Measurements from ENCODE around the gene ANXA3.

Gene ANXA3

GRCh38 chr4:78561677-78562076 is 10.1 kb downstream of the ANXA3 start:
- Histone ChIP-seq H3K27ac (ENCODE audit: low read length) (no peak overlapping the region), H3K4me1 (ENCODE audit: control insufficient read depth, low read depth, low read length) (peaks cover 17% of the 10 kb centered on the region), H3K36me3 (ENCODE audit: control insufficient read depth, low read depth, low read length) (no peaks in the 10 kb centered on the region)

GRCh38 chr4:78562687-78563086 is 11.1 kb downstream of the ANXA3 start:
- H3K27me3 ChIP-seq (ENCODE audit: control insufficient read depth, insufficient read depth, low read length), result no peaks in the 10 kb centered on the region
- peaks cover 28% of the 10 kb centered on the region for H3K4me1 ChIP-seq (ENCODE audit: control insufficient read depth, low read depth, low read length)
- H3K9ac ChIP-seq (ENCODE audit: low read length), result no peak overlapping the region
- H3K27ac ChIP-seq (ENCODE audit: low read length), result no peak overlapping the region
- no peaks in the 10 kb centered on the region for H3K36me3 ChIP-seq (ENCODE audit: control insufficient read depth, low read depth, low read length)
- H3K9me3 ChIP-seq (ENCODE audit: control insufficient read depth, low read depth, low read length), result no peaks in the 10 kb centered on the region
- no peak overlapping the region for H3K4me3 ChIP-seq (ENCODE audit: low read length)

More at GRCh38 chr4:78561677-78562076, 10.1 kb downstream of the ANXA3 start:
- H3K9me3 ChIP-seq (ENCODE audit: control insufficient read depth, low read depth, low read length), result no peaks in the 10 kb centered on the region
- H3K4me3 ChIP-seq (ENCODE audit: low read length), result no peak overlapping the region
- H3K27me3 ChIP-seq (ENCODE audit: control insufficient read depth, insufficient read depth, low read length), result no peaks in the 10 kb centered on the region
- no peak overlapping the region for H3K9ac ChIP-seq (ENCODE audit: low read length)

DNA sequence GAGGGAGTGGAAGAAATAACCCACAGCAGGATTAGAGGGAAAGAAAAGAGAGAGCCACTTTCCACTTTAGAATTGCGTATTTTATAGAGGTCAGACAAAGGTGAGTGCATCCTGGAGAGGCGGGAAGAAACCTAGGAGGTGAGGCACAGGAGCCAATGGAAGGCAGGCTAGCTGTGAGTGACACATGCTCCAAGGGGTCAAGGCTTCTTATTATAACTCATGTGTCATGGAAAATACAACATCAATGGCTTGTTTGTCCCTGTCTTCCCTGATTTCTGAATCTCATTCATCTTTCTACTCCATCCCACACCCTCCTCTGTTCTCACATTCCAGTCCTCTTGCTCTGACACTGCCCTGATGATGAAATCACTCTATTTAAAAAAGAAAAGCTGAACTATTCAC is 14.4 kb downstream of the ANXA3 start:
- Histone ChIP-seq H3K36me3 (ENCODE audit: control insufficient read depth, low read depth, low read length) (no peaks in the 10 kb centered on the region), H3K9ac (ENCODE audit: low read length) (no peak overlapping the region), H3K27ac (ENCODE audit: low read length) (no peak overlapping the region), H3K27me3 (ENCODE audit: control insufficient read depth, insufficient read depth, low read length) (no peaks in the 10 kb centered on the region), H3K9me3 (ENCODE audit: control insufficient read depth, low read depth, low read length) (no peaks in the 10 kb centered on the region), H3K4me1 (ENCODE audit: control insufficient read depth, low read depth, low read length) (peaks cover 27% of the 10 kb centered on the region), H3K4me3 (ENCODE audit: low read length) (no peak overlapping the region)

GRCh38 chr4:78566834-78567499 is 15.4 kb downstream of the ANXA3 start:
- no peaks in the 10 kb centered on the region for H3K27me3 ChIP-seq (ENCODE audit: control insufficient read depth, insufficient read depth, low read length)
- no peak overlapping the region for H3K4me3 ChIP-seq (ENCODE audit: low read length)
- no peak overlapping the region for H3K9ac ChIP-seq (ENCODE audit: low read length)
- H3K9me3 ChIP-seq (ENCODE audit: control insufficient read depth, low read depth, low read length), result no peaks in the 10 kb centered on the region
- H3K27ac ChIP-seq (ENCODE audit: low read length), result no peak overlapping the region
- H3K36me3 ChIP-seq (ENCODE audit: control insufficient read depth, low read depth, low read length), result no peaks in the 10 kb centered on the region
- H3K4me1 ChIP-seq (ENCODE audit: control insufficient read depth, low read depth, low read length), result peaks cover 18% of the 10 kb centered on the region

GRCh38 chr4:78567500-78568060 is 16.0 kb downstream of the ANXA3 start:
- Histone ChIP-seq H3K27me3 (ENCODE audit: control insufficient read depth, insufficient read depth, low read length) (no peaks in the 10 kb centered on the region), H3K4me3 (ENCODE audit: low read length) (no peak overlapping the region), H3K36me3 (ENCODE audit: control insufficient read depth, low read depth, low read length) (no peaks in the 10 kb centered on the region), H3K27ac (ENCODE audit: low read length) (no peak overlapping the region), H3K9me3 (ENCODE audit: control insufficient read depth, low read depth, low read length) (no peaks in the 10 kb centered on the region), H3K9ac (ENCODE audit: low read length) (no peak overlapping the region), H3K4me1 (ENCODE audit: control insufficient read depth, low read depth, low read length) (peaks cover 18% of the 10 kb centered on the region)

DNA sequence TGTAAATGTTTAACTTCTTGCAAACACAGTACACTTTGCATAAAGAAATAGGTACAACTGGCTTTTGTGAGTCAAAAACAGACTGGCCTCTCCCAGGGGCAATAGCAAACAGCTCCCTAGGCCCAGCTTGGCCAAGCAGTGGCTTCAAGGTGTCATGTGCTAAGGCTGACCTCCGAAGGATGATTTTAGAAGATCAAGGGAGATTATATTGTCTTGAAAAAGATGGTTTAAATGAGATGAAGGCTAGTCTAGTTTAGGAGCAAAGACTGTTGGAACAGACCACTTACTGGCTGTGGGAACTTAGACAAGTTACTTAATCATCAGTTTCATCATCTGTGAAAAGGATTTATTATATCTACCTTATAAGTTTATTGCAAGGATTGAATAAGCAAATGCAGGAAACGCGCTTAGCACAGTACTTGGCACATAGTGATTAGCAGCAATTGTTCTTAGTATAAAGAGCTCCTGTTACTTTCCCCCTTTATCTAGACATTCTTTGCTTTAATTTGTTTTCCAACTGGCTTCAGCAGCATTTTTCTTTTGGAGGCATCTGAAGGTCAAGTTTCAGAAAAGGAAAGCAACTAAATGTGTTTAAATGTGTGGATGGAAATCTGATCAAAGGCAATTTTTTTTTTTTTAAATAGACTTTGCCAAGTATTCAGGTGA is 17.2 kb downstream of the ANXA3 start:
- no peak overlapping the region for H3K4me3 ChIP-seq (ENCODE audit: low read length)
- no peaks in the 10 kb centered on the region for H3K9me3 ChIP-seq (ENCODE audit: control insufficient read depth, low read depth, low read length)
- H3K36me3 ChIP-seq (ENCODE audit: control insufficient read depth, low read depth, low read length), result no peaks in the 10 kb centered on the region
- no peaks in the 10 kb centered on the region for H3K27me3 ChIP-seq (ENCODE audit: control insufficient read depth, insufficient read depth, low read length)
- H3K9ac ChIP-seq (ENCODE audit: low read length), result no peak overlapping the region
- no peak overlapping the region for H3K27ac ChIP-seq (ENCODE audit: low read length)
- H3K4me1 ChIP-seq (ENCODE audit: control insufficient read depth, low read depth, low read length), result peaks cover 18% of the 10 kb centered on the region

- peaks cover 18% of the 10 kb centered on the region for H3K4me1 ChIP-seq (ENCODE audit: control insufficient read depth, low read depth, low read length)
- no peaks in the 10 kb centered on the region for H3K27me3 ChIP-seq (ENCODE audit: control insufficient read depth, insufficient read depth, low read length)
- H3K9ac ChIP-seq (ENCODE audit: low read length), result no peak overlapping the region
- no peak overlapping the region for H3K27ac ChIP-seq (ENCODE audit: low read length)
- no peak overlapping the region for H3K4me3 ChIP-seq (ENCODE audit: low read length)
- H3K9me3 ChIP-seq (ENCODE audit: control insufficient read depth, low read depth, low read length), result no peaks in the 10 kb centered on the region
- no peaks in the 10 kb centered on the region for H3K36me3 ChIP-seq (ENCODE audit: control insufficient read depth, low read depth, low read length)
Measured at GRCh38 chr4:78569306-78569821, 17.8 kb downstream of the ANXA3 start.

DNA sequence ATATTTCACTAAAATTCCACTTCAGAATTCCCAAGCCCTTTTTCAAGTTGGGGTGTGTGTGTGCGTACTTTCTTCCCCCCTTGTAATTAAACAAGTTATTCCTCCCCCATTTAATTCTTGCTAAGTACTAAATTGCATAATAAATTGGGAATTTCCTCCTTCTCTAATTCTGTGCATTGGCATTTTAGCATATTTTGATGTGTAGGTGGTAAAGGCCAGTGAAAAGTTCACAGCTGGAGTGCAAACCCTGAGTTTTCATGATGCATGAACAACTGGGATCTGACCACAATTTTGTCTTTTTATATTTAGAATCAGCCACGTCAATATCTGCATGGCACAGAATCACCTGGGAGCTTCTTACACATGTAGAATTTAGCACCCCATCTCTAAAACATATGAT is 18.5 kb downstream of the ANXA3 start:
- H3K4me1 ChIP-seq (ENCODE audit: control insufficient read depth, low read depth, low read length), result peaks cover 18% of the 10 kb centered on the region
- H3K9me3 ChIP-seq (ENCODE audit: control insufficient read depth, low read depth, low read length), result no peaks in the 10 kb centered on the region
- no peak overlapping the region for H3K27ac ChIP-seq (ENCODE audit: low read length)
- H3K4me3 ChIP-seq (ENCODE audit: low read length), result no peak overlapping the region
- H3K9ac ChIP-seq (ENCODE audit: low read length), result no peak overlapping the region
- H3K27me3 ChIP-seq (ENCODE audit: control insufficient read depth, insufficient read depth, low read length), result no peaks in the 10 kb centered on the region
- H3K36me3 ChIP-seq (ENCODE audit: control insufficient read depth, low read depth, low read length), result no peaks in the 10 kb centered on the region

DNA sequence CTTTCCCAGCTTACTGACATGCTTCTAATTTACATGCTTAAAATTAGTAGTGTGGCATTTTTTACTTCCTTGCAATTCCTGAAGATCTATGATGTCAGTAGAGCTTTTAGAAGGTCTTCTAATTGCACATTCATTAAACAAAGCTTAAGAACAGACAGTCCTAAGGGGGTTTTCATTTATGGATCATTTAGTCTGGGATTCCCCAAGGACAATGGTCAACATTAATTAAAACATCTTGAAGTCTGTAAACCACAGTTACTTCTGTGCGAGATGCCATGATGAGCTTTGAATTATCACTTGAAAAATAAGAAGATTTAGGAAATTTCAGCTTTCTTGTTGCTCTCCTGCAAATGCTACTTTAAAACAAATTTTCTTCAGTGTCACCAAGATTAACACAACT is 20.2 kb downstream of the ANXA3 start:
- H3K4me1 ChIP-seq (ENCODE audit: control insufficient read depth, low read depth, low read length), result peaks cover 10% of the 10 kb centered on the region
- no peaks in the 10 kb centered on the region for H3K27me3 ChIP-seq (ENCODE audit: control insufficient read depth, insufficient read depth, low read length)
- H3K9me3 ChIP-seq (ENCODE audit: control insufficient read depth, low read depth, low read length), result no peaks in the 10 kb centered on the region
- no peak overlapping the region for H3K27ac ChIP-seq (ENCODE audit: low read length)
- H3K4me3 ChIP-seq (ENCODE audit: low read length), result no peak overlapping the region
- no peak overlapping the region for H3K9ac ChIP-seq (ENCODE audit: low read length)
- no peaks in the 10 kb centered on the region for H3K36me3 ChIP-seq (ENCODE audit: control insufficient read depth, low read depth, low read length)

- no peak overlapping the region for H3K4me3 ChIP-seq (ENCODE audit: low read length)
- no peaks in the 10 kb centered on the region for H3K4me1 ChIP-seq (ENCODE audit: control insufficient read depth, low read depth, low read length)
- no peak overlapping the region for H3K9ac ChIP-seq (ENCODE audit: low read length)
- no peaks in the 10 kb centered on the region for H3K9me3 ChIP-seq (ENCODE audit: control insufficient read depth, low read depth, low read length)
- no peak overlapping the region for H3K27ac ChIP-seq (ENCODE audit: low read length)
- H3K27me3 ChIP-seq (ENCODE audit: control insufficient read depth, insufficient read depth, low read length), result no peaks in the 10 kb centered on the region
- H3K36me3 ChIP-seq (ENCODE audit: control insufficient read depth, low read depth, low read length), result no peaks in the 10 kb centered on the region
Measured at GRCh38 chr4:78578674-78579425, 27.3 kb downstream of the ANXA3 start.

- Histone ChIP-seq H3K36me3 (ENCODE audit: control insufficient read depth, low read depth, low read length) (no peaks in the 10 kb centered on the region), H3K4me1 (ENCODE audit: control insufficient read depth, low read depth, low read length) (no peaks in the 10 kb centered on the region), H3K4me3 (ENCODE audit: low read length) (no peak overlapping the region), H3K27me3 (ENCODE audit: control insufficient read depth, insufficient read depth, low read length) (no peaks in the 10 kb centered on the region), H3K9ac (ENCODE audit: low read length) (no peak overlapping the region), H3K9me3 (ENCODE audit: control insufficient read depth, low read depth, low read length) (no peaks in the 10 kb centered on the region), H3K27ac (ENCODE audit: low read length) (no peak overlapping the region)
Measured at GRCh38 chr4:78581618-78582017, 30.0 kb downstream of the ANXA3 start.
